T-cell (primary cell): ENCODE data around the gene NOLC1. TPM values are rescaled to one million over a fixed set of nuclear protein-coding genes. Genes with fewer than 3 reads are reported as not detected.

Source experiments
- ATAC-seq, 4 experiments: fragments of 200-7000 bp in 3 of 4; fragments of 150-1000 bp in 1 of 4; cut with Tn5 transposase; replicated peaks in 1 of 4; 1 replicate in 3 of 4; 2 replicates in 1 of 4; pipeline ENCODE4 v1.10.0; 2021; ENCODE audit warnings: moderate library complexity in 3 of 4, mild to moderate bottlenecking in 2 of 4, moderate number of reproducible peaks in 1 of 4
- CTCF ChIA-PET, 2 donors: fragments of 300-600 bp; sonication (Branson Sonifier 250); formaldehyde crosslinking; loops; one replicate each; lab custom pipeline; 2022; ENCODE audit warnings: antibody characterized with exemption in 2 of 2; lab: Charles Lee
- POLR2A ChIA-PET, 2 donors: fragments of 300-600 bp; sonication (Branson Sonifier 250); formaldehyde crosslinking; loops; one replicate each; lab custom pipeline; 2022; ENCODE audit warnings: antibody characterized with exemption in 2 of 2; lab: Charles Lee
- DNase-seq, 35 experiments: peaks; one replicate each; pipeline versions ENCODE4 v3.0.0 to v3.0.0-alpha.2; 2013 to 2023
- H3K27ac ChIP-seq: one replicate; pipeline ENCODE4 v1.5.1; 2013; ENCODE audit warnings: low read length
- H3K27me3 ChIP-seq, 2 experiments: replicated peaks in 1 of 2; 1 replicate in 1 of 2; 2 replicates in 1 of 2; pipeline versions ENCODE4 v1.6.1 to v1.7.0; 2013; ENCODE audit warnings: low read length in 1 of 2, mixed read lengths in 1 of 2; ENCODE audit not compliant: control insufficient read depth in 2 of 2, insufficient read depth in 2 of 2; ENCODE audit errors: extremely low read depth in 1 of 2
- H3K36me3 ChIP-seq, 2 donors: 1 replicate in 1 of 2; 2 replicates in 1 of 2; pipeline versions ENCODE4 v1.6.1 to v1.7.0; 2013; ENCODE audit warnings: low read length in 1 of 2; ENCODE audit not compliant: control insufficient read depth in 2 of 2, insufficient read depth in 1 of 2; ENCODE audit errors: extremely low read depth in 1 of 2
- H3K4me1 ChIP-seq, 2 experiments: 1 replicate in 1 of 2; 2 replicates in 1 of 2; pipeline versions ENCODE4 v1.6.1 to v1.7.0; 2013; ENCODE audit warnings: low read length in 2 of 2, mixed read lengths in 1 of 2; ENCODE audit not compliant: insufficient read depth in 2 of 2, control insufficient read depth in 1 of 2; ENCODE audit errors: extremely low read depth in 1 of 2
- H3K4me3 ChIP-seq, 2 donors: 1 replicate in 1 of 2; 2 replicates in 1 of 2; pipeline versions ENCODE4 v1.5.1 to v1.7.0; 2013; ENCODE audit warnings: mild to moderate bottlenecking in 2 of 2, low read length in 1 of 2, moderate library complexity in 1 of 2; ENCODE audit not compliant: control insufficient read depth in 1 of 2; ENCODE audit errors: extremely low read depth in 1 of 2
- H3K9me3 ChIP-seq: 2 replicates; pipeline ENCODE4 v1.7.0; 2013
- H3K27ac Mint-ChIP-seq, 2 donors: one replicate each; pipeline ENCODE4 v1.8.0; 2020 to 2021; ENCODE audit warnings: mild to moderate bottlenecking in 2 of 2, mixed read lengths in 2 of 2
- H3K27me3 Mint-ChIP-seq, 2 donors: one replicate each; pipeline ENCODE4 v1.8.0; 2021 to 2022; ENCODE audit warnings: mixed read lengths in 2 of 2
- H3K36me3 Mint-ChIP-seq: one replicate; pipeline ENCODE4 v1.8.0; 2021; ENCODE audit warnings: mixed read lengths
- H3K4me1 Mint-ChIP-seq, 3 donors: one replicate each; pipeline ENCODE4 v1.8.0; 2020 to 2022; ENCODE audit warnings: mixed read lengths in 3 of 3, mild to moderate bottlenecking in 1 of 3
- H3K4me3 Mint-ChIP-seq, 3 donors: one replicate each; pipeline ENCODE4 v1.8.0; 2020 to 2022; ENCODE audit warnings: mild to moderate bottlenecking in 3 of 3, mixed read lengths in 3 of 3, moderate library complexity in 3 of 3
- H3K9me3 Mint-ChIP-seq, 3 donors: one replicate each; pipeline ENCODE4 v1.8.0; 2020 to 2022; ENCODE audit warnings: mixed read lengths in 3 of 3
- WGBS: methylation state at CpG from one replicate; pipeline ENCODE4 v1.1.5; 2013; ENCODE audit warnings: missing lambda C conversion rate; ENCODE audit not compliant: insufficient coverage; 5-methylcytosine and 5-hydroxymethylcytosine counted together
- total RNA-seq, 35 experiments: library from RNA in 6 of 35; stranded (reverse) in 6 of 35; fragments of 120-200 nt in 1 of 35; gene quantifications; one replicate each; pipeline versions ENCODE4 v1.2.1 to v1.2.4 and lab custom pipeline; 2013 to 2026

Gene NOLC1
- total RNA-seq, 5 donors from 2014 or later (not counting 1 experiment from before 2014, with no cell fraction given) = 40.7 to 69.8 (median 62.4) TPM

GRCh38 chr10:102132193-102132562, 20.0 kb upstream of the NOLC1 start:
- DNase-seq = no peak
- Mint-ChIP-seq H3K4me1 (peaks cover 38 to 44% (median 41%) of the 10 kb centered on the region in 3 donors), H3K9me3 (no peaks in the 10 kb centered on the region), H3K36me3 (no peaks in the 10 kb centered on the region), H3K27me3 (no peaks in the 10 kb centered on the region), H3K27ac (peak overlapping the region; percentile 88 to 93), H3K4me3 (peak overlapping the region; percentile 93 to 97 (median 95))
- H3K27me3 ChIP-seq = no peaks in the 10 kb centered on the region
- H3K27ac ChIP-seq = peak overlapping the region; percentile 56
- ChIA-PET CTCF (interaction anchor here (1.0 to 2.1 kb wide), 10 partner anchors 10 to 370 kb away, joined by 3 to 9 read pairs (median 6); partner anchors contain the start of genes ACTR1A (in 1 of the 2) and NOLC1 (in 1 of the 2)), POLR2A (interaction anchor here (0.5 to 0.9 kb wide), 3 partner anchors 17 to 314 kb away, joined by 3 to 4 read pairs (median 3); partner anchors contain the start of gene OGA (in 1 of the 2))
- H3K4me1 ChIP-seq = peaks cover 9 to 35% of the 10 kb centered on the region in 2 experiments
- WGBS = 14% methylated on average over 6 of the region's 8 CpGs
- no peaks in the 10 kb centered on the region for H3K9me3 ChIP-seq
- ATAC-seq = no peak
- H3K36me3 ChIP-seq = no peaks in the 10 kb centered on the region
- peak overlapping the region; percentile 79 to 96 for H3K4me3 ChIP-seq

GRCh38 chr10:102132563-102133372, 19.4 kb upstream of the NOLC1 start, which contains the start of gene PPRC1:
TSS of gene PPRC1 (plus strand) at chr10:102133040. CDS start at chr10:102133069, 29 bp downstream.
- ATAC-seq (peak; percentile 94 to 95 (median 95)), DNase-seq (peak; percentile 91 to 99 (median 98))
- Histone ChIP-seq H3K36me3 (peaks cover 0 to 5% of the 10 kb centered on the region in 2 donors), H3K4me3 (peak within 1 kb of the TSS; percentile 79 to 96), H3K27me3 (no peaks in the 10 kb centered on the region), H3K27ac (peak within 1 kb of the TSS; percentile 73), H3K9me3 (no peaks in the 10 kb centered on the region), H3K4me1 (peaks cover 9 to 35% of the 10 kb centered on the region in 2 experiments)
- Mint-ChIP-seq H3K27me3 (no peaks in the 10 kb centered on the region), H3K27ac (peak within 1 kb of the TSS; percentile 88 to 93), H3K4me3 (peak within 1 kb of the TSS; percentile 93 to 97 (median 95)), H3K9me3 (no peaks in the 10 kb centered on the region), H3K36me3 (no peaks in the 10 kb centered on the region), H3K4me1 (peaks cover 43 to 44% (median 44%) of the 10 kb centered on the region in 3 donors)
- WGBS = under 1% methylated on average over 61 of the region's 64 CpGs
- POLR2A ChIA-PET = interaction anchor here (0.5 to 0.9 kb wide), 3 partner anchors 17 to 315 kb away, joined by 3 to 4 read pairs (median 3); partner anchors contain the start of gene OGA (in 1 of the 2)
- CTCF ChIA-PET = interaction anchor here in 1 of 2 donors (1.0 to 2.1 kb wide), 8 partner anchors 11 to 370 kb away, joined by 3 to 9 read pairs (median 4); partner anchors contain the start of genes ACTR1A and NOLC1

GRCh38 chr10:102133373-102134195, 18.6 kb upstream of the NOLC1 start:
- H3K27ac ChIP-seq = peak overlapping the region; percentile 73
- peaks cover 43 to 44% (median 44%) of the 10 kb centered on the region in 3 donors for H3K4me1 Mint-ChIP-seq
- POLR2A ChIA-PET = no interaction called here

GRCh38 chr10:102134416-102134815, 17.8 kb upstream of the NOLC1 start:
- H3K27me3 ChIP-seq = no peaks in the 10 kb centered on the region
- peaks cover 4 to 21% of the 10 kb centered on the region in 2 donors for H3K36me3 ChIP-seq
- ATAC-seq (no peak), DNase-seq (no peak)
- H3K27ac ChIP-seq = no peak overlapping the region
- H3K4me3 ChIP-seq = peak overlapping the region in 1 of 2 donors; percentile 79
- Mint-ChIP-seq H3K36me3 (peaks cover 12% of the 10 kb centered on the region), H3K27ac (peak overlapping the region; percentile 76 to 85), H3K4me1 (peaks cover 43 to 44% (median 44%) of the 10 kb centered on the region in 3 donors), H3K4me3 (peak overlapping the region; percentile 93 to 97 (median 95)), H3K27me3 (no peaks in the 10 kb centered on the region), H3K9me3 (no peaks in the 10 kb centered on the region)
- ChIA-PET POLR2A (no interaction called here), CTCF (no interaction called here)
- peaks cover 9 to 35% of the 10 kb centered on the region in 2 experiments for H3K4me1 ChIP-seq
- H3K9me3 ChIP-seq = no peaks in the 10 kb centered on the region
- no CpG with 5 or more reads among the region's 2 CpGs for WGBS

More at GRCh38 chr10:102133373-102134195, 18.6 kb upstream of the NOLC1 start:
- peaks cover 0 to 13% of the 10 kb centered on the region in 2 donors for H3K36me3 ChIP-seq
- H3K27ac Mint-ChIP-seq = peak overlapping the region; percentile 88 to 93
- H3K4me3 Mint-ChIP-seq = peak overlapping the region; percentile 93 to 97 (median 95)
- ATAC-seq (no peak), DNase-seq (peak in 9 of 35 experiments; percentile 9 to 37 (median 18))
- H3K4me3 ChIP-seq = peak overlapping the region; percentile 79 to 96
- no peaks in the 10 kb centered on the region for H3K9me3 ChIP-seq
- CTCF ChIA-PET = no interaction called here
- H3K36me3 Mint-ChIP-seq = peaks cover 5% of the 10 kb centered on the region
- no peaks in the 10 kb centered on the region for H3K9me3 Mint-ChIP-seq
- H3K27me3 Mint-ChIP-seq = no peaks in the 10 kb centered on the region
- 0% methylated on average over 32 of the region's 48 CpGs for WGBS
- no peaks in the 10 kb centered on the region for H3K27me3 ChIP-seq
- peaks cover 9 to 35% of the 10 kb centered on the region in 2 experiments for H3K4me1 ChIP-seq

GRCh38 chr10:102135956-102136526, 16.1 kb upstream of the NOLC1 start:
- H3K4me3 Mint-ChIP-seq = no peak overlapping the region
- no peak overlapping the region for H3K4me3 ChIP-seq

More at GRCh38 chr10:102135956-102136526, 16.1 kb upstream of the NOLC1 start:
- H3K27me3 Mint-ChIP-seq = no peaks in the 10 kb centered on the region
- Histone ChIP-seq H3K27ac (no peak overlapping the region), H3K27me3 (no peaks in the 10 kb centered on the region), H3K9me3 (no peaks in the 10 kb centered on the region), H3K4me1 (peaks cover 9 to 35% of the 10 kb centered on the region in 2 experiments), H3K36me3 (peaks cover 18 to 37% of the 10 kb centered on the region in 2 donors)
- H3K4me1 Mint-ChIP-seq = peaks cover 43 to 44% (median 44%) of the 10 kb centered on the region in 3 donors
- H3K9me3 Mint-ChIP-seq = no peaks in the 10 kb centered on the region
- H3K36me3 Mint-ChIP-seq = peaks cover 27% of the 10 kb centered on the region
- H3K27ac Mint-ChIP-seq = peak overlapping the region; percentile 50 to 68
- WGBS = 87% methylated on average over 1 of the region's 7 CpGs
- ChIA-PET CTCF (no interaction called here), POLR2A (interaction anchor here (0.6 to 0.8 kb wide), 2 partner anchors 16 to 23 kb away, joined by 3 to 7 read pairs; partner anchors contain the start of gene NOLC1 (in 1 of the 2))
- DNase-seq = no peak
- no peak for ATAC-seq
